ENCODE results near the gene HLCS.
A peak's percentile ranks its signal among the peaks of the same experiment; 100 is the strongest.

The HLCS gene

DNA sequence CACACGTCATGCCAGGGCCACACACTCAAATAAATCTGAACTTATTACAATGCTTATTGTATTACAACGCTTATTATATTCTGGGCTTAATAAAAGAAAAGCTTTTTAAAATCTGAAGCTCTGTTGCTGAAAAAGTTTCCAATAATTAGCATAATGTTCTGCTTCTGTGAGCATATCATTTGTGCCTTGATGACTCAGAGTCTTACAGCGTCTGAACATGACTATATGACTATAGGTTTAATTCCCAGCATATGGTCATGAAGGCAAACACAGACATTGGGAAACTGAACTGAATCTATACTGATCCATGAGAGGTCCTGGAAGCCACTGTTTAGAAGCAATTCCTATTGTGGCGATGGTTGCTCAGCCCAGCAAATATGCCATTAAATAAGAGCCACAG is 201.2 kb downstream of the HLCS start:
- DNase-seq: no peak

DNA sequence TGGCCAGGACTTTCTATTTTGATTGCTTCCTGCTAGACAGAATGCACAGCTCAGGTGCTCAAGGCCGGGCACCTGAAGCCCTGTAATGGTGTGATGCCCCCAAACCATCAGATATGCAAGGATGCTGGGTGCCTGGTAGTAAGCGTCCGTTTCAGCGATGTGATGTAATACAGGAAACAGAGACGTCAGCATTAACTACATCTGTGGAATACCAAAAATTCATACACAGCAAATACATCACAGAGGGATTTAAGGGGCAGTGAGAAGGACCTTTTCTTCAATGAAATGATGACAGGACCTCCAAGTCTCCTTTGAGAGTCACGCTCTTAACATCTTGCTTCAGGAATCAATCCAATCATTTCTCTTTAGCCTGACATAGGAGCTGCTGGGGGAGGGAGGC is 203.2 kb downstream of the HLCS start:
- no peak for DNase-seq

DNA sequence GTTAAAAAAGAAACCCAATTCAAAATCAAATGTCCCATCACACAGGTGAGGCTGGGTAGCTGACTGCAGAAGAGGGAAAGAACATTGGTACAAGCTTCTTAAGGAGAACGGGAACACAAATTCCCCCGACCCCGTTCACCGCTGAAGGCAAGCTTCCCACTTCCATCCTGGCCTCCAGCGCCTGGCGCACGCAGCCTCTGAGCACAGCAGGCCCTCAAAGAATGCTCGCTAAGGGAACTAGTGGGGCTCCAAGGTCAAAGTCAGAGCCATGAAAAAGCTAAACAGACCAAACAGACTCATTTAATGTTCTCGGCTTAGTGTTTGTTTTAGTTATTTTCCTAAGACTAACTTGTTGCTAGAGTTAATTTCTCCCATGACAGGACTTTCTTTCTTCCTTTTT is 203.8 kb downstream of the HLCS start:
- no peak for DNase-seq

DNA sequence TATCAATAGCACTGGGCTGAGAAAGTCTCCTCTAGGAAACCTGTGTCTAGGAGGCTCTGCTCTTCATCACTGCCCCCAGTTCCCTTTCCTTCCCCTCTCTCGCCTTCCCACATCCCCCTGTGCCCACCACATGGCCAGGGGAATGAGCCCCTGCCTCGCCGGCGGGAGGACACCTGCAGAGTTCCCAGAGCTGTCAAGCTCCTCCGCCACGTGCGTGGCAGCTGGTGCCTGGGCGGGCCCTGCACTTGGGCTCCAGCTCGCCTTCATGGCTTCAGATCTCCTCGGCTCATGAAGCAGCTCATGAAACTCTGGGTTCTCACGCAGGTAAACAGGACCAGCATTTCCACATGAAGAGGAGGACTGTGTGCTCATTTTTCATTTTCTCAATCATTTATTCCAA is 204.8 kb downstream of the HLCS start:
- no peak for DNase-seq

DNA sequence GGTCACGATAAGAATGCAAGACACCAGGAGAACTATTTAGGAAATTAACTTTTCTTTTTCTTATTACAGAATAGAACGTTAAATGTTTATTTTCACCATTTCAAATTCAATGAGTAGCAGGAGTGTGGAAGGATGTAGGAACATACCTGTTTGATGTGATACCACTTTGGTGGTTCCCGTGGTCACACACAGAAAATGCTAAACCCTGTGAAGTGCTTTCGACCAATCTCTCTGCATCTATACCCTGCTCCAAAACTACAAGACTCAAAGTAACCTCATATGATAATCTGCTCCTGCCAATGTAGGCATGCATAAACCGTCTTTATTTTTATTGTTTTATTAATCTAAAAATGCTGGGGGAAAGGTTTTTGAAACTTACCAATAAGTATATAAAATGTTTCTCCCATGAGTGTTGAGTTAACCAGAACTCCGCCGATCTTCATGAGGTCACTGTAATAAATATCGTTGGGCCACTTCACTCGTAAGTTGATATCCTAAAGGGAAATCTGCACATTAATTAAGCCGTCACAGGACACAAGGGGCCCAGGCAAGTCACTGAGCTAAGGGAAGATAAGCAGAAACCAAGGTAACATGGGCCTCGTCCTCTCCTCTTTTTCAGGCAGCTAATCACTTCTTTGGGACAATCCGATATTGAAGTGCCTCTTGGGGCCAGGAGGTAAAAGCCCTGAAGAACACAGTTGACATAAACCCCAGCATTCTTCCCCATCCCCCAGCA is 207.0 kb downstream of the HLCS start:
- DNase-seq: no peak

DNA sequence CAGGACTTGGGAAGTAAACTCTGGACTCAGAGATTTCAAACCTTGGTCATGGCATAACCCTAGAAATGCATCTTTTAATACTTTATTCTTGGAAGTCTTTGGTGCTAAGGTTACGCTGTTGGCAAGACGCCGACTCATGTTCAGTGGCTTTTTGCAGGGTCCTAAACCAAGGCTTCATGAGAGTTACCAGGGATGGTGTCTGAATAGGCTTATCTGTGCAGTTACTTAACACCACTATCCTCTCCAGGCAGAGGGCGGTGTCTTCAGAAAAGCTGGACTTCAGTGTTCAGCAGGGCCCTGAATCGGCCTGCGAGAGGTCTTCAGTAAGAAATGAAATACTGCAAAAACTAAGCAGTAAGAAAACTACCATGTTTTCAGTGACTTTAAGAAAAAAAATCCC is 209.3 kb downstream of the HLCS start:
- peak; percentile 47 for DNase-seq

DNA sequence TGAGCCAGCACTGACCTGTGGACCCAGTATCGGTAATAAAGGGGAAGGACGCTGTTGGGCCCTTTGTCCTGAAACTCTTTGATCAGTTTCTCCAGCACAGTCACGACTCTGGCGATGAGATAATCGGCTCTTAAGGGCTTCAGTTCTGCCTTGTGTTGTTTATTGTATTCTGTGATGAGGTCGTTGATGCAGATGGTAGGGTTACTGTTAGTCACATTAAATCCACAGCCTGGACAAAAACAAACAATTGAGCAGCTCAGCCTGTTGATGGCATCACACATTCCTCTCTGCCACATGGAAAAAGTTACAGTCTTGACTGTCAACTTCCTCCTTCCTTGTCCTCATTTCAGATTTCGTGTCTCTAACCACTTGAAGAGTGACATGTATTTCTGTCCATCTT is 209.9 kb downstream of the HLCS start:
- DNase-seq: no peak

DNA sequence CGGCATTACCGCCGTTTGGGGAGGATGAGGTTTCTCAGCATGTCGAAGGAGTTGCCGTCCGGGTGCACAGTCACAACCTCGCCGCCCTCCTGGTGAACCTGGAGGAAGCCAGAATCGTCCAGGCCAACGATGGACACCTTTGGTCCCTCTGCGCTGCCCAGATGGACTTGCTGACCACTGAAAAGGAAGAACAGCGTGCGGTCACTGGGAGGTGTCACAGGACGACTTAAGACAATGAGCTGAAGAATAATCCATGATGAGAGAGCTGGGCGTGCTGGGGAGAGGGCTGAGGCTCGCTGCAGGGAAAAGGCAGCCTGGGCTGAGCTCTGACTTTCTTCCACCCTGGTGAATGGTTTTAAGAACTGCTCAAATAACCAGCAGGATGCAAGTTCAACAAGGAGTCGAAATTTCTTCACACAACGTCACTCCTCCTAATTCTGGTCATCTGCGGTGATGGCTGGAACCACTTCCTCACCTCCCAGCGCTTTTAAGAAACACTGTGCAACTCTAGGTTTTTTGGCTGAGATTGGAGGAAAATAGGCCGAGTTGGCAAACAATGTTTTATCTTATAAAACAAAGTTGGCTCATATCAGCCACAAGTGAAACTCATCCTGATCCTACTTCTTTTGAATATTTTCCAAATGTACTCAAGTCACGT is 212.1 kb downstream of the HLCS start:
- DNase-seq: no peak

DNA sequence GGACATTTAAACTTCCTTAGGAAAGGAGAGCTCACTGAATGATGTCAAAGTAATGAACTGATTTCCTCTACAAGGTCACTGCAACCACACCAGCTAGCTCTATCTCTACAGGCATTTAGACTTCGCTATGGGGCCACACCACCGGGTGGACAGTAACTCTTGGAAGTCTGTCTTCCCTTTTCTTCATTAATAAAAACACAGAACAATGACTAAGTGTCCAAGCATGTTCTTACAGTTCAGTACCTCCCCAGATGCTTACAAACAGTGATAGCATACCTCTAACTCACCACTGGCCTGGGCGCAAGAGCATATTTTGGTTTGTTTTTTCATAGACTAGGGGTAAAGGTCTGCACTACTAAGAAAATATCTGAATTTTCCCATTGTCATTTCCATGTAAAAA is 212.9 kb downstream of the HLCS start:
- DNase-seq: no peak

DNA sequence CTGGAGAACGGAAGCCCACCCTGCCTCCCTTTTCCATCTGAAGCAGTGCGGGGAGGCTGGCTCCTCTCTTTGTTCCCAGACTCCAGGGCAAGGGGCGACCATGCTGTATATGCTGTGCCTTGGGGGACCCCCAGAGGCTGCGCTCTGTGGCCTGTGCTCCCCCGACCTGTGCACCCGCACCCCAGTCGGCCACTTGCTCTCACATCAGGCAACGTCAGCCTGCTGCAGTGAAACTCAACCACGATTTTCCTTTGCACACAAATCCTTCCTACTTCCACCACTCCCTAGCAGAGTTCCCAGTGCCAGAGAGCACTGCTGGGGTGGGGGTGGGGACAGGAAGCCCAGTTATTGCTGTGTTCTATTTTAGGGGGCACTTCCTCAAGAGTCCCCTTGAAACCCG is 215.1 kb downstream of the HLCS start:
- DNase-seq: no peak

DNA sequence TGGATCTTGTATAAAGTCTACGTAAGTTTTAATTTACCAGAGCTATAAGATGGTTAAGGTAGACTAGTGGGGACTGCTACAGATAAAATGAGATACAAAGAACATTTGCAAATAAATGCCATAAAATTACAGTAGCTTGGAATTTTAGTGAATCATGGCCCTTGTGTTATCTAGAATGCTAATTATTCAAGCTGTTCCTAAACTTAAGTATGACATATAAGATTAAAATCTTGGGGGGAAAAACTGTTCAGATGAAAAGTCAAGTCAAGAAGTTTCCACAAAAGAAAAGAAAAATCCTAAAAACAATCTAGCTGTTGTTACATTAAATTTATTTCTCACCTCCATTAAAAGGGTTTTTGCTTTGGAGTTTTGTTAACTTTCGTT is 215.9 kb downstream of the HLCS start:
- DNase-seq: no peak

DNA sequence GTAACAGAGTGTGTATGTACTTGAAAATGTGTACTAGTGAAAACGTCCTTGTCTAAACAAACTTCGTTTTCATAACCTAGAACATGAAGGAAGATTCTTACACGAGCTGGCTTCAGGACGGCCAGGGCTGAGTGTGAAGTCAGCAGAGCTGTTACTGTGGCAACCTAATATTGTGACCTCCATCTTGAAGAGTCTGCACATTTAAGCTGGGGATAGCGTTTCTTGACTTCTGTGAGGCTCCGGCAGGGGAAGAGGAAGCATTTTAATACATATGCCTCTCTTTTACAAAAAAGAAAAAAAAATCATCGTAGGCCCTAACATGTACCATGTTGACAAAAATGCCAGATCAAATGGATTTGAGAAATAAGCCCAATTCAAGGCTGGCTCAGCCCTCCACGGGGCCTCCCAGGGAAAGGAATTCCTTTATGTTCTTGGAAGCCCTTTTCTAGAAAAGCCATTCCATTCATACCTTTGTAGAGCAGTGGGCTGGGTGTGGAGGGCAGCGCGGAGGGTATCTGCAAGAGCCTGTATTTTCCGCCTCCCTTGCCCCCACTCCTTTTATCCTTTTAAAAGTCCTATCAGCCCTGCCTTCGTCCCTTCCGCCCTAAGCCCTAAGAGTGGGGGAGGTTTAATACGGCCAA is 216.4 kb downstream of the HLCS start:
- DNase-seq: no peak

DNA sequence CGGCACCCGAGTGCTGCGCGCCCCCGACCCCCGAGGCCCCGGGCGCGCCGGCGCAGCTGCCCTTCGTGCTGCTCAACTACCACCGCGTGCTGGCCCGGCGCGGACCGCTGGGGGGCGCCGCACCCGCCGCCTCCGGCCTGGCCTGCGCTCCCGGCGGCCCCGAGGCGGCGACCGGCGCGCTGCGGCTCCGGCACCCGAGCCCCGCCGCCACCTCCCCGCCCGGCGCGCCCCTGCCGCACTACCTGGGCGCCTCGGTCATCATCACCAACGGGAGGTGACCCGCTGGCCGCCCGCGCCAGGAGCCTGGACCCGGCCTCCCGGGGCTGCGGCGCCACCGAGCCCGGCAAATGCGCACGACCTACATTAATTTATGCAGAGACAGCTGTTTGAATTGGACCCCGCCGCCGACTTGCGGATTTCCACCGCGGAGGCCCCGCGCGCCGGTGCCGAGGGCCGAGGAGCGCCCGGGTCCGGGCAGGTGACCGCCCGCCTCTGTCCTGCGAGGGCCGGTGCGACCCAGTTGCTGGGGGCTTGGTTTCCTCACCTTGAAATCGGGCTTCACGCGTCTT is 218.6 kb downstream of the HLCS start:
- DNase-seq: peak; percentile 63

DNA sequence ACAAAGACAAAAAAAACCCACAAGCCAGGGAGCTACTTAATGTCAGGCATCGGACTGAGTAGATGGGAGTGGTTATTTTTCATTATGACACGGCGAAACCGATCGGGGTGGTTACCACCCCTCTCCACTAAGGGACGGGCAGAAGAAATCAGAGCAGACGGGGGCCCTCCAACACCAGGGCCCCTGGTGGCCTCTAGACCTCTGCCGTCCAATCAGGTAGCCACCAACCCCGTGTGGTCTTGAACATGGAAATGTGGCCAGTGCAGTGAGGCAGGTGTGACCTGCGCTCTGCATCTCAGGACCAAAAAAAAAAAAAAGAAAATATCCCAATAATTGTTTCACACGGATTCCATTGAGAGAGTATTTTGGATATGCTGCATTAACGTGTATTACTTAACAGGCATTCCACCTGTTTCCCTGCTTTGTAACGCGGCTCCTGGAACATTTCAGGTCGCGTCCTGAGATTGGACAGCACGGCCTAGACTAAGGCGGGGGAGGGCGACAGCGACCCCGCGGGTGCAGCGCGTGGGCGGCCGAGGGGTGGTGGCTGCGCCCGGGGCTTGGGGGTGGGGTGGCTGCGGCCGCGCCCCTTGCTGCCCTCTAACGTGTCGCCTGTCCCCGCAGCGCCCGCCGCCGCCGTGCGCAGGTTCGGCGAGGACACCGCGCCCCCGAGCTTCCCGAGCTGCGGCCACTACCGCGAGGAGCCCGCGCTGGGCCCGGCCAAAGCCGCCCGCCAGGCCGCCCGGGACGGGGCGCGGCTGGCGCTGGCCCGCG is 219.2 kb downstream of the HLCS start:
- DNase-seq: peak; percentile 8

DNA sequence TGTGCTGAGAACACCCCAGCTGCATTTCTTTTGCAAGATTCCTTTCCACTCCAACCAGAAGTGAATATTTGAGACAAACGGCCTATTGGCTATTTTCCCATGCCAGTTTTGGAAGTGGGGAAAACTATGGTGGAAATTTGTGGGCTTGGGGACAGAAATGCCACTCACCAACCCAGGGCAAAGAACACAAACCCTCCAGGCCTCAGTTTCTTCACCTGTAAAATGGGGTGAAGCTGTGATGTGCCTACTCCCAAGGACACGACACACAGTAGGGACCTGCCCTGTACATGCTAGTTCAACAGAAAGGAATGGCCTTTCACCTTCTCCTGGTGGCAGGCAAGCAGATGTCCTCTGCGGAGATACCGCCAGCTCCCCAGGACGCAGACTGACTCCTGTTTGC is 221.0 kb downstream of the HLCS start:
- DNase-seq: no peak

DNA sequence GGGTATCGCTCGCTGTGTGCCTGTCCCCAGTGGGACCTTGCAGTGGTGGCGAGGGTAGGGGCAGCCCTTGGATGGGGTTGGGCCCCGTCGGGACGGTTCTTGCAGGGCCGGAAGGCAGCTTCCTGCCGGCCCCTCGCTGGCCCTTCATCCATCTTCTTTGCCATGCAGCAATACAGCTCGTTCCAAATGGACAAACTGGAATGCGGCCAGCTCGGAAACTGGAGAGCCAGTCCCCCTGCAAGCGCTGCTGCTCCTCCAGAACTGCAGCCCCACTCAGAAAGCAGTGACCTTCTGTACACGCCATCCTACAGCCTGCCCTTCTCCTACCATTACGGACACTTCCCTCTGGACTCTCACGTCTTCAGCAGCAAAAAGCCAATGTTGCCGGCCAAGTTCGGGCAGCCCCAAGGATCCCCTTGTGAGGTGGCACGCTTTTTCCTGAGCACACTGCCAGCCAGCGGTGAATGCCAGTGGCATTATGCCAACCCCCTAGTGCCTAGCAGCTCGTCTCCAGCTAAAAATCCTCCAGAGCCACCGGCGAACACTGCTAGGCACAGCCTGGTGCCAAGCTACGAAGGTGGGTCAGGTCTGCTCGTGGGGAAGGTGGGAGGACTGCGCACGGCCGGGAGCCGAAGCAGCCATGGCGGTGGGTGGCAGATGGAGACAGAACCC is 221.8 kb downstream of the HLCS start:
- DNase-seq: no peak

DNA sequence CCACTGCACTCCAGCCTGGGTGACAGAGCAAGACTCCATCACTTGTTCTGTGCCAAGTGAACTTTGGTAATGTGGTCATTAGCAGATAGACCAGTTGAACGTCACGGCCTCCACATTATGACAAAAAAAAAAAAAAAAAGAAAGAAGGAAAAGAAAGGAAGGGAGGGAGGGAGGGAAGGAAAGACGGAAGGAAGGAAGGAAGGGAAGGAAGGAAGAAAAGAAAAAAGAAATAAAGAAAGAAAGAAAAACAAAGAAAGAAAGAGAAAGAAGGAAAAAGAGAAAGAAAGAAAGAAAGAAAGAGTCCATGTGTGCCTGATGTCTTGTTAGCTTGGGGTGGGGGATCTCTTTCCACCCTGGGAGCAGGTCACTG is 222.3 kb downstream of the HLCS start:
- DNase-seq: no peak

DNA sequence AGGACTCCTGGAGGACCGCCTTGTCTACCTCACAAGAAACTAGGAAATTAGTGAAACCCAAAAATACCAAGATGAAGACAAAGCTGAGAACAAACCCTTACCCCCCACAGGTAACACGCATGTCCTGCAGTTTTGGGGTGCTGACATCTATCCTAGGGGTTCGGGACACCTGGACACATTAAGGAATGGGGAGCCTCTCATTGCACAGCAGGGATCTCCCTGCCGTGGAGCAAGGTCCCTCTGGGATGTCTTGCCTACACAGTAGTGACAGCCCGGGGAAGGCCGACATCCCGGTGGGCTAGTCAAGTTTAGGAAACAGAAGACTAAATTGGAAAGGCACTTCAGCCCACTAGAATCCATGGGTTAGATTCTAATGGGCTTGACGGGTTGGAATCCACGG is 223.0 kb downstream of the HLCS start:
- no peak for DNase-seq

DNA sequence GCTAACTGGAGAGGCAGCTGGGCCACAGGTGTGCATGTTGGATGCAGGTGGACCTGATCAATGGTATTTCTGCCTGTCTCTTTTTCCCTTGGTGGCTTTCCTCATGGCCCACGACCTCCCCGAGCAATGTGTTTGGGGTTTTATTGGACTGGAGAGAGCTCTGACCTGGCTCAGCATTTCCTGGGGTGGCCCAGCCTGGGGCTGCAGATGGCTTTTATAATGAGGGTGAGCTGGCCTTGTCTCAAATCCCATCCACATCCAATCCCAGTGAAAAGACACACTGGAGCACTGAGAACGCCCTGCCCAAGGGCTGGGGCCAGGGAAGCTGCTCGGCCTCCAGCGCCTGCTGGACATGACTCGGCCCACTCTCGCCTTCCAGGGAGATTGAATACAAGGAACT is 223.5 kb downstream of the HLCS start:
- no peak for DNase-seq

DNA sequence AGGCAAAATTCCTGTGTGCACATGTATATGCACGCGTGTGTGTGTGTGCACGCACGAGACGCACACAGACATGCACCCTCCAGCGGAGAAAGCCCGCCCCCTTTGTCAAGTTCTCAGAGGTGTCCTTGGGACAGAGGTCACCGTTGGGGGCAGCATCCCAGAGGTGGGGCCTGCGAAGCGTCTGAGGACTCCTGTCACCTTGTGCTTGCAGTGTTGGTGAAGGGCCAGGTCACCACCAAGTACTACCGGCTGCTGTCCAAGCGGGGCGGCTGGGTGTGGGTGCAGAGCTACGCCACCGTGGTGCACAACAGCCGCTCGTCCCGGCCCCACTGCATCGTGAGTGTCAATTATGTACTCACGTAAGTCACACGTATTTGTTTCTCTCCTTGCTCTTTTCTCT is 225.0 kb downstream of the HLCS start:
- no peak for DNase-seq

DNA sequence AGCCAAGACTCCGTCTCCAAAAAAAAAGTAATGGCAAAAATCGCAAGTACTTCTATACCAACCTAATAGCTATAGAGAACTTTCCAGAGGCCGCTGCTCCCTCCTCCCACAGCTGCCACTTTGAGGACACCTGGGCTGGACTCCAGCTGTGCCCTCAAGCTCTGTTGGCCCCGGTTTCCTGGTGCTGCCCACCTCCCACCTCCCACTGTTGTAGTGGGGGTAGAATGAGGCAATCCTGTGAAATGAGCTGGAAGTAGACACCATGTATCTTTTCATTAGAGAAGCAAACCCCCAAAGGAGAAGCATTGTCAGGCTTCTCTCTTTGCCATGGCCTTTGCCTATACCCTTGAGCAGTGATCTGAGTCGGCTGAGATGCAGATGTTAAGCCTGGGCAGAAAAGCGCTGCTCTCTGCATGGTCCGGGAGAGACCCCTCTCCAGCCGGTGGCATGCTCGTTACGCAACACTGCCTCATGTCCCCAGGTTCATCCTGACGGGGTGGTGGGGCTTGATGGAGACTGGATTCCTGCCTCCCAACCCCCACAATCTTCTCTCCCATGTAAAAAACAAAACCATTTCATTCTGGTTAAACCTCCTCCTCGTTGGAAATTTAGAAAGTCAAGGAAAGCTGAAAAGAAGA is 227.9 kb downstream of the HLCS start:
- DNase-seq: no peak

DNA sequence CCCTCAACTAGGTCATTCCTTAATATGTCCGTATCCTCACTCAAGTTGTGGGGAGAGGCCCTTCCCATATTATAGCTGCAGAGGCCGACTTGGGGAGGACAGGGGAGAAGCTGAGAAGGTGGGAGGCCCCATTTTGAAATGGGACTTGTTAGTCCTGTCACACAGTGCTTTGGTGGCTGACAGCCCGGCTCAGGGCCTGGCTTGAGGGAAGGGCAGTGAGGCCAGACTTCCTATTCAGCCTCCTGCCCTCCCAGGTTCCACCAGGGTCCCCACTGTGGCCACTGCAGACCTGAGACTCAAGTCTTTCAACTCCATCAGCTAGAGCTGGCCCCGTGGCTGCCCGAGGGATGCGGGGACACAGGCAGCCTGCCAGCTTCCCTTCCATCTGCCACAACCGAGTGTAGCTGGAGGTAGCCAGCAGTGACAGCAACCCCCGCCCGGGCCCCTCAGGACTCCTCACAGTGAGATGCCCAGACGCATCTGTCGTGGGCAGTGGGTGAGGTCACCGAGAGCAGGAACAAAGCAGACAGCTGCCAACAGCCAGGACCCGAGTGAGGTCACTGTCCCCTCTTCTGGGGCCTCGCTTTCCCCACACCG is 230.6 kb downstream of the HLCS start:
- no peak for DNase-seq

All from hematopoietic multipotent progenitor cell treated with erythropoietin and hydrocortisone succinate and interleukin-3 and kit ligand, for 4 days (in vitro differentiated cells).